Hematopoietic multipotent progenitor cell treated with erythropoietin and hydrocortisone succinate and interleukin-3 and kit ligand, for 15 days (in vitro differentiated cells): ENCODE measurements around the gene BCL2L1.
"Not testable (repeated sequence)": the region's sequence is repeated elsewhere in the genome, so short reads cannot be mapped to it uniquely, and the experiment has no call there.

Source experiments
- DNase-seq: peaks from one replicate; pipeline ENCODE4 v3.0.0-alpha.2; 2015; ENCODE audit warnings: low spot score

BCL2L1 gene

GRCh38 chr20:31674895-31675827, 47.5 kb downstream of the BCL2L1 start:
- DNase-seq, result peak; percentile 88

DNA sequence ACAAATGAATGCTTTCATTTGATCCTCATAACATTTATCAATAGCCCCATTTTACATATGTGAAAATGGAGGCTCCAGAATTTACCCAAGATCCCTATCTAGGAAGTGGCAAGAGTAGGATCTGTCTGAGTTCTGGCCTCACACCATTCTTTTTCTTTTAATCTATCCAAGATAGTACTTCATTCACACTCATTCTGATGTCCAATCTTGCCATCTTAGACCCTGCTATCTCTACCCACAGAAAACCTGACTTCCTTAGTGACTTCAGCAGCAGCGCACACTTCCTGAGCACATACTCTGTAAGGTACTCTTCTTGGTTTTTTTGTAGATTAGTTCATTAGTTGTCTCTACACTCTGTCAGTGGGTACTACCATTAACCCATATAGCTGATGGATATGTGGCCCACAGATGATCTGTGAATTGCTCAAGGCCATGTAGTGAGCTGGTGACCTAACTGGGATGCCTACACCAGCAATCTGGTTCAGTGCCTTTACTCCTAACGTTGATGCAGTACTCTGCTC, 48.7 kb downstream of the BCL2L1 start:
- DNase-seq, result peak; percentile 55

DNA sequence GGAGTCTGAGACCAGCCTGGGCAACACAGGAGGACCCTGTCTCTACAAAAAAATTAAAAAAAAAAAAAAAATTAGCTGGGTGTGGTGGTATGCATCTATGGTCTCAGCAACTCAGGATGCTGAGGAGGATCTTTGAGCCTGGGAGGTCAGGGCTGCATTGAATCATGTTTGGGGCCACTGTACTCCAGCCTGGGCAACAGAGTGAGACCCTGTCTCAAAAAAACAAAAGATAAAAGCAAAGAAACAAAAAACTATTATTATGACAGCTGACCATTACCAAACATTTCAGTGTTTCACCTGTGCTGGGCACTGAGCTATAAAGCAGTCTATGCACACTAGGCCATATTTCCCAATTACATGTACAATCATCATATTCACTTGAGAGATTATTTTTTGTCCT, 49.2 kb downstream of the BCL2L1 start:
- DNase-seq, result no peak

- no peak for DNase-seq
Measured at GRCh38 chr20:31671324-31671723, 51.3 kb downstream of the BCL2L1 start.

DNA sequence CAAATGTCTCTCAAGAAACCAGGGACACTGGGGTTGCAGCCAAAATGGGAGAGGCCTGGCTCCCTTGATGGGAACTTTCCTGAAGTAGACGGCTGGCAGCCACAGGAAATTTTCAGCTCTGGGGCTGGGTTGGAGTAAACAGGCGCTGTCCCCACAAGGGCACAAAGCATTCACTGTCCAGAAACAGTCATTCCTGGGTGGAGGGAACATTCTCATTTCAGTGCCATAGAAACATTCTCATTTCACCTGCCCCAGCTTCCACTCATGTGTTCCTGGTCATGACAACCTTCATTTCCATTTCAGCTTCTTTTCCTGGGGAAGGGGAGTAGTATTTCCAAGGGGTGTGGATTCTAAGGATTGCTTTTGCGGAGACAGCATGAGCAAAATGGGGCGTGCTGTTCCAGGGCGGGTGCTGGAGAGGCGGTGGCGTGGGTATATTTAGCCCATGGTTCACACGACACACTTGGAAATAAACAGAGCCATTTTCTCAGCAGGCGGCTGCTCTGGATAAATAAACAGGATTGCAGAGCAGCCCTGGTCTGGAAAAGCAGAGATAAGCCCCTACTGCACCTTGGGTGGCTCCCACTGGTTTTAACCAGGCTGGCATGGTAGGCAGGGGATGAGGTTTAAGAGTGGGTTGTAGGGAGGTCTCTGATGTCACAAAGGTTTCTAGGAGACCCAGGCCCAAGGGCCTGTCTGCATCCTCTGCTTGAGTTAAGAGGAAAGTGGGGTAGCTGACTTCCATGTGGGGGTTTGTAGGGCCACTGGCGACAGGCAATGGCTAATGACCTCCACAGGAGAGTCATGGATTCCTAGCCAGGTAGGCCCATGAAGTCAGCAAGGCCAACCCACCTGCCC, 52.1 kb downstream of the BCL2L1 start:
- peak; percentile 90 for DNase-seq

DNA sequence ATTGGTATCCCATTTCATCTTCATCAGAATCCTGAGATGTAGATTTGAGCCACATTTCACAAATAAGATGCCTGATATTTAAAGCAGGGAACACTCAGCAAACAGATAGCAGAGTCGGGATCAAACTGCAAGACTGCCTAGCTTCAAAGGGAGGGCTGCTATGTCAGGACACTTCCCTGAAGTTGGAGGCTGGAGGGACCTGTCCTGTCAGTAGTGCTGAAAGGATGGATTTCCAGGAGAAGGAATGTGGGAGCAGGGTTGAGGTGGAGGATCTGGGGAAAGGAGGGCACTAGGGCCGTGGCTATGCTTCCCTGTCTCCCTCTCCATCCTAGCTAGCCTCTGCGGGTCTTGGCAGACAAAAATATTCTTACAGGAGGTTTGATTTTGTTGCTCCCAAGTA, 52.8 kb downstream of the BCL2L1 start:
- no peak for DNase-seq

DNA sequence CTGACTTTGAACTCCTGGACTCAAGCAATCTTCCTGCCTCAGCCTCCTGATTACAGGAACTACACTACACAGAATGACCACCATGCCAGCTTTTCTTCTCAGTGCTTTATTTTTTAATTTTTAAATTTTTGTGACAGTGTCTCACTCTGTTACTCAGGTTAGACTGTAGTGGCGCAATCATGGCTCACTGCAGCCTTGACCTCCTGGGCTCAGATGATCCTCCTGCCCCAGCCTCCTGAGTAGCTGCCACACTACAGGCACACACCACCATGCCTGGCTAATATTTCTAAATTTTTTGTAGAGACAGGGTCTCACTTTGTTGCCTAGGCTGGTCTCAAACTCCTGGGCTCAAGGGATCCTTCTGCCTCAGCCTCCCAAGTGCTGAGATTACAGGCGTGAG, 53.7 kb downstream of the BCL2L1 start:
- not testable (repeated sequence) for DNase-seq

DNA sequence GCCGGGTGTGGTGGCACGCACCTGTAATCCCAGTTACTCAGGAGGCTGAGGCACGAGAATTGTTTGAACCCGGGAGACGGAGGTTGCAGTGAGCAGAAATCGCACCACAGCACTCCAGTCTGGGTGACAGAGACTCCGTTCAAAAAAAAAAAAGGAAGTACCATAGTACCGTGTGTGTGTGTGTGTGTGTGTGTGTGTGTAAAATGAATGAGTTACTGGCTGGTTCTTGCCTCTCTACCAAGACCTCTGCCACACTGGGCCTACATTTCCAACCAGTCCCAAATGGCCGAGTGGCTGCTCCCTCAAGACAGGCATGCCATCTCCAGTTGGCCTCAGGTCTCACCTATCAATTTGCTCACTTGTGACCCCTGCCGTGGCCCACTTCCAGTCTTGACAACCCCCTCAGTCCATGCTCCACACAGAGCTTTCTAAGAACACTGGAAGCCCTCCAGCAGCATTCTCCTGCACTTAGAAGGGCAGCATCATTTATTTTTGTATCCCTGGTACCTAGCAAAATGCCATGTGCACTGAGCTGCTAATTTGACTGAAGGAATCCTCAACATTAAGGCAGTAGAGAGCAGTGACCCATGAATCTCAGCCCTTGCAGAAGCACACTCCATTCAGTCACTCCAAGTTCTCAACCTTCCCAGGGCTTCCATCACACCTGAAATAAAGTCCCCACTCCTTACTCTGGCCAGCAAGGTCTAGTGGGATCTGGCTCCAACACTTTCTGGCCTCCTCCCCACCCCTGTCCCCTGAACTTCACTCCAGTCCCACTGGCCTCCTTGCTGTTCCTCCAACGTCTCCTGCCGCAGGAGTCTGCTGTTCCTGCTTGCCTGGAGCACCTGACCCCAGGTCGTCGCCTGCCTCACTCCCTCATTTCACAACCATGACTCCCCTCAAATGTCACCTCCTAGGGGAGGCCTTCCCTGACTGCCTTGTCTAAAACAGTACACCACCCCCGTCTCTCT, 55.1 kb downstream of the BCL2L1 start:
- no peak for DNase-seq

DNA sequence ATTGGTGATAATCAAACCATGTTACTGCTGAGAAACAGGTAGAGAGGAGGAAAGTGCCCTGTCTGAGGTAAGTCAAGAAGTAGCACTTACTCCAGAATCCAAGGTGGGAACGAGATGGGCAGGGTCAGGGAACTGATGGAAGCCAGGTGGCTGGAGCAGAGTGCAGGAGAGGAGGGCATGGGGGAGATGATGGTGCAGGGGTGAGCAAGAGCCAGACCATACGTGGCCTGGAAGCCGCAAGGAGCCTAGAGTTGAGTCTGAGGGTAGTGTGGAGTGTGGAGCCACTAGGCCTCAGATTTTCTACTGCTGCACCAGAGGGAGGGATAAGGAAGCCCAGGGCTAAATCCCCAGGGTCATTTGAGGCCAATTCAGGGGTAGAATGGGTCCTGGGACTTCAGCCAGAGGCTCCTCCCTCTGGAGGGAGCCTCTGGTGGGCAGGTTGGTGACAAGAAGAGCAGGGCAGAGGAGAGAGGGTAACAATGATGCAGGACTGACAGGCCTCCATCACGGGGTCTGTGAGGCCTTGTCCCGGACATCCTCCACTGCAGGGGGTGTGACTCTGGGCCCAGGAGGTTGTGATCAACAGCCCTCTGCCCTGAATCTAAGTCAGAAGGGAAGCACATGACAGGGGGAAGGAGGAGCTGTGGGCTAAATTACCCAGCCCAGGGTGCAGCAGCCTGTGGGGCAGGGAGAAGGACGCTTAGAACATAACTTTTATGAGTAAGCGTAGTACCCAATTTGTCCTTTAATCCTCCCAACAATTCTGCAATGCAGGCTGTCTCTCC, 56.2 kb downstream of the BCL2L1 start:
- DNase-seq, result no peak

GRCh38 chr20:31665753-31666152, 56.9 kb downstream of the BCL2L1 start:
- no peak for DNase-seq

DNA sequence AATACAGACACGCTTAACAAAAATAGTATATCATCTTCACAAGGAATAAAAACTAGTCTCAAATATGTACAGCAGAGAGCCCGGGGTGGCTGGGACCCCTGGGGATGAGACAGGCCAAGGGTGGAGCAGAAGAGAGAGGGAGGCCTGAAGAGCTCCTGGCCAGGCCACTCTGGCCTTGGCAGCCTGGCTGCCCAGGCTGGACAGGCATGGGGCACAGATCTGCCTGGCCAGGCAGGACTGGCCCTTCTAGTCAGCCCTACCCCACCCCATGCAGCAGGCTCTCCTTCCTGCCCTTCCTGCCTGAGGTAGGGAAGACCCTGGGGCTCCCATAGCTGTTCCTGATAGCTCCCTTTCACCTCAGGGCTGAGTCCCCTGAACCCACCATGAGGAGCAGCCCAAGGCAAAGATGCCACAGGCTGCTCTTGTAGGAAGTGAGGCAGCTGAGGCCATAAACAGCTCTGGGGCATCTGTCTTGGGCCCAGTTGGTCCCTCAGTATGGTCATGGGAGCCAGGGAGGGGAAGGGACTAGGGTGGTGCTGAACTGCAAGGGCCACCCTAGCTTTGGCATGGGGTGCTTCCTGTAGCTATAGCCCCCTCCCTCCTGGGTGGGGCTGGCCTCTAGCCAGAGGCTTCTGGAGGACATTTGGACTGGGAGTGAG, 57.8 kb downstream of the BCL2L1 start:
- DNase-seq, result no peak

GRCh38 chr20:31663838-31664695, 58.6 kb downstream of the BCL2L1 start:
- DNase-seq, result no peak

GRCh38 chr20:31663524-31663837, 59.2 kb downstream of the BCL2L1 start:
- no peak for DNase-seq

- no peak for DNase-seq
Measured at GRCh38 chr20:31662372-31662854, 60.3 kb downstream of the BCL2L1 start.

GRCh38 chr20:31661625-31662371, 60.9 kb downstream of the BCL2L1 start:
- peak; percentile 87 for DNase-seq

DNA sequence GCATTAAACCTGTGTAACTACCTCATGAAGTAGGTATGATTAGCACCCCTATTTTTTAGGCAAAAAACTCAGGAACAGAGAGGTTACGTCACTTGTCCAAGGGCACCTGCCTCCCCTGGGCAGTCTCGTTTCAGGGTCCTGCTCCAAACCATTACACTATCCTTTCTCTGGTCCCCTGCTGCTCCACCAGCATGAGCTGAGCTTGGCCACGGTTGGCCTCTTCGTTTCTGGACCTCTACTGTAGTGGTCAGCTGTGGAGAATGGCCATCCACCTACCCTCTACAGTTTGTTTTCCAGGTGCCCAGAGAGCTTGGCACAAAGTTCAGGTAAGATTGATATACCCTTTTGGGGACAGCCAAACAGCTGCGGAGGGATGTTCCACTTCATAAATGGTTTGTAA, 68.1 kb downstream of the BCL2L1 start:
- DNase-seq, result no peak

DNA sequence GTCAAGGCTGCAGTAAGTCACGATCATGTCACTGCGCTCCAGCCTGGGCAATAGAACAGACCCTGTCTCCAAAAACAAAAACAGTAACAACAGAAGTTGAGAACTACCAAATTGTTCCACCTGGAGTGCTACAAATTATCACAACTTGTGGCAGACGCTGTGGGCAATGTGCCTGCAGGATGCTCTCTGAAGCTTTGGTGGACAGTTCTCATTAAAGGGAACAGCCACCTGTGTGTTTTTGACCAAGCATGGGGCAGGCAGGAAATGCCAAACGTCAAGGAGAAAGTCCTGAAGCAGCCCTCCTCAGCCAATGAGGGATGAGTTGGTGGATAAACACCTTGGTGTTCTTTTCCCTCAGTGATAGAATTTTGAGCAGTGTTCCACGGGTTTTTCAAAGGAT, 69.1 kb downstream of the BCL2L1 start:
- no peak for DNase-seq

DNA sequence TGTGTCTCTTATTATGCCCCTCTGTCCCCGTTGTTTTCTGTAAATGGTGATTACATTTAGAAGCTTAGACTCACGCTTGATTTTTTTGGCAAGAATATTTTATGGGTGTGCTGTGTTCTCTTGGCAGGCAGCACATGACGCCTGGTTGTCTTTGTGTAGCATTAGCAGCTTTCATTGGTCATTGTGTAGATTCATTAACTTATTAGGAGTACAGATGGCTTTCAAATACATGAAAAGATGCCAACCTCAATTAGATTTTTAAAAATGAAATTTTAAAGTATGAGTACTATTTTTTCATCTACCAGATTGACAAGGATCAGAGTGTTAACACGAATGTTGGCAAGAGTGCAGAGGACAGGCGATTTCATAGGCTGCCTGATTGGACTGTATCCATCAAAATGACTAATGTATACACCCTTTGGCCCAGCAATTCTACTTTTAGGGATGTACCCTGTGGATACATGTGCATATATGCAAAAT, 69.7 kb downstream of the BCL2L1 start:
- DNase-seq, result no peak
